WTC11 (cell line): ENCODE measurements around the gene FA2H. TPM values are rescaled to one million over a fixed set of nuclear protein-coding genes. Genes with fewer than 3 reads are reported as not detected.

Source experiments
- ATAC-seq: fragments of 200-7000 bp; cut with Tn5 transposase; 2 replicates; pipeline ENCODE4 v1.10.0; 2021; ENCODE audit warnings: mild to moderate bottlenecking, moderate library complexity
- CTCF ChIA-PET: fragments of 300-600 bp; sonication (Branson Sonifier 250); formaldehyde crosslinking; loops from one replicate; lab custom pipeline; 2021; ENCODE audit warnings: antibody characterized with exemption; lab: Charles Lee
- POLR2A ChIA-PET: fragments of 350-600 bp; sonication (Branson Sonifier 250); formaldehyde crosslinking; loops from one replicate; lab custom pipeline; 2021; ENCODE audit warnings: antibody characterized with exemption; lab: Charles Lee
- DNase-seq: peaks from one replicate; pipeline ENCODE4 v3.0.0; 2021; ENCODE audit warnings: low spot score
- H3K27ac Mint-ChIP-seq: 2 replicates; pipeline ENCODE4 v1.8.0; 2021; ENCODE audit warnings: mixed read lengths
- H3K27me3 Mint-ChIP-seq: 2 replicates; pipeline ENCODE4 v1.8.0; 2021; ENCODE audit warnings: low read depth, mild to moderate bottlenecking, moderate library complexity, mixed read lengths
- H3K36me3 Mint-ChIP-seq: 2 replicates; pipeline ENCODE4 v1.8.0; 2021; ENCODE audit warnings: mixed read lengths
- H3K4me1 Mint-ChIP-seq: 2 replicates; pipeline ENCODE4 v1.8.0; 2022; ENCODE audit warnings: mixed read lengths
- H3K4me3 Mint-ChIP-seq: 2 replicates; pipeline ENCODE4 v1.8.0; 2021; ENCODE audit warnings: mild to moderate bottlenecking, moderate library complexity, mixed read lengths
- H3K9me3 Mint-ChIP-seq: 2 replicates; pipeline ENCODE4 v1.8.0; 2021; ENCODE audit warnings: mixed read lengths
- ATF2 ChIP-seq: sonication (generic); formaldehyde crosslinking; IDR thresholded peaks from 2 replicates; pipeline ENCODE4 v1.8.1; 2022; ENCODE audit warnings: low read depth, missing genetic modification reagents, borderline replicate concordance
- CREB1 ChIP-seq: sonication (generic); formaldehyde crosslinking; IDR thresholded peaks from 2 replicates; pipeline ENCODE4 v1.8.0; 2023; ENCODE audit warnings: mild to moderate bottlenecking, missing genetic modification reagents
- CREM ChIP-seq: sonication (generic); formaldehyde crosslinking; IDR thresholded peaks from 2 replicates; pipeline ENCODE4 v1.8.1; 2022; ENCODE audit warnings: mild to moderate bottlenecking, missing genetic modification reagents, moderate library complexity
- FOXP4 ChIP-seq: sonication (generic); formaldehyde crosslinking; IDR thresholded peaks from 2 replicates; pipeline ENCODE4 v1.8.0; 2022; ENCODE audit warnings: mild to moderate bottlenecking, missing genetic modification reagents
- MYBL2 ChIP-seq: sonication (generic); formaldehyde crosslinking; IDR thresholded peaks from 2 replicates; pipeline ENCODE4 v1.8.1; 2023; ENCODE audit warnings: mild to moderate bottlenecking, moderate library complexity, missing genetic modification reagents
- RELA ChIP-seq: sonication (generic); formaldehyde crosslinking; IDR thresholded peaks from 2 replicates; pipeline ENCODE4 v1.8.1; 2022; ENCODE audit warnings: missing genetic modification reagents, mild to moderate bottlenecking, borderline replicate concordance
- RORB ChIP-seq: fragments of 250-450 bp; sonication (Bioruptor Pico); IDR thresholded peaks from 2 replicates; pipeline ENCODE4 v1.9.0; 2021; ENCODE audit warnings: mild to moderate bottlenecking
- SP1 ChIP-seq: sonication (generic); formaldehyde crosslinking; conservative IDR thresholded peaks from 2 replicates; pipeline ENCODE4 v1.8.1; 2022; ENCODE audit warnings: missing genetic modification reagents
- TP53 ChIP-seq: sonication (generic); formaldehyde crosslinking; IDR thresholded peaks from 2 replicates; pipeline ENCODE4 v1.8.1; 2023; ENCODE audit warnings: mild to moderate bottlenecking, missing genetic modification reagents
- ZNF121 ChIP-seq: sonication (generic); formaldehyde crosslinking; IDR thresholded peaks from 2 replicates; pipeline ENCODE4 v1.8.0; 2023; ENCODE audit warnings: missing genetic modification reagents
- ZNF138 ChIP-seq: sonication (generic); formaldehyde crosslinking; conservative IDR thresholded peaks from 2 replicates; pipeline ENCODE4 v1.8.1; 2022; ENCODE audit warnings: mild to moderate bottlenecking, moderate library complexity, missing genetic modification reagents
- ZNF232 ChIP-seq: sonication (generic); formaldehyde crosslinking; IDR thresholded peaks from 2 replicates; pipeline ENCODE4 v1.8.0; 2022; ENCODE audit warnings: mild to moderate bottlenecking, missing genetic modification reagents
- ZNF396 ChIP-seq: fragments of 250-450 bp; sonication (Bioruptor Pico); IDR thresholded peaks from 2 replicates; pipeline ENCODE4 v1.8.0; 2021; ENCODE audit warnings: mild to moderate bottlenecking, moderate library complexity, borderline replicate concordance
- ZNF512 ChIP-seq: sonication (generic); formaldehyde crosslinking; IDR thresholded peaks from 2 replicates; pipeline ENCODE4 v1.8.1; 2022; ENCODE audit warnings: missing genetic modification reagents, borderline replicate concordance
- total RNA-seq: library from RNA; stranded (reverse); gene quantifications from 3 replicates; pipeline ENCODE4 v1.2.3, GENCODE V29; 2021
- TF ChIP-seq, protein P1 (sequence below): sonication (generic); formaldehyde crosslinking; IDR thresholded peaks from 2 replicates; pipeline ENCODE4 v1.8.0; 2022; ENCODE audit warnings: mild to moderate bottlenecking, missing genetic modification reagents
- TF ChIP-seq, protein P2 (sequence below): fragments of 250-450 bp; sonication (Bioruptor Pico); IDR thresholded peaks from 2 replicates; pipeline ENCODE4 v2.1.2; 2022; ENCODE audit warnings: mild to moderate bottlenecking, moderate library complexity
- TF ChIP-seq, protein P3 (sequence below): fragments of 250-450 bp; sonication (Bioruptor Pico); IDR thresholded peaks from 2 replicates; pipeline ENCODE4 v1.9.0; 2021; ENCODE audit warnings: mild to moderate bottlenecking
- TF ChIP-seq, protein P4 (sequence below): sonication (generic); formaldehyde crosslinking; IDR thresholded peaks from 2 replicates; pipeline ENCODE4 v1.8.0; 2022; ENCODE audit warnings: mild to moderate bottlenecking, missing genetic modification reagents

The FA2H gene
- total RNA-seq, 1 experiment from 2014 or later, result 10.9 TPM

DNA sequence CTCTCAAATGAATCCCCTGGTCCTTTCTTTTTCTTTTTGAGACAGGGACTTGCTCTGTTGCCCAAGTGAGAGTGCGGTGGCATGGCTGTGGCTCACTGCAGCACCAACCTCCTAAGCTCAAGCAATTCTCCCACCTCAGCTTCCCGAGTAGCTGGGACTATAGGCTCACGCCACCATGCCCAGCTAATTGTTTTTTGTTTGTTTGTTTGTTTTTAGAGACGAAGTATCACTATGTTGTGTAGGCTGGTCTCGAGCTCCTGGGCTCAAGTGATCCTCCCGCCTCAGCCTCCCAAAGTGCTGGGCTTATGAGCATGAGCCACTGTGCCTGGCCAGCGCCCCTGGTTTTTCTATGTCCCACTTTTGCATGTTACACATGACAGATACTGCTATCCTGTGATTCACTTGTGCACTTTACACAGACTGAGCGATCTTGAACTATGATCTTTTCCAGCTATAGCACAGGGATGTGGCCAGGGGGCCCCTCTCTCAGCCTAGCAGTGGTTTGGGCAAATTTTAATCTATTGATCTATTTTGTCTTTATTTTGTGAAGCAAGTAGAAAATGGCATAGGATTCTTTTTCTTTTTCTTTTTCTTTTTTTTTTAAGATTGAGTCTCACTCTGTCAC, 42.7 kb downstream of the FA2H start:
- DNase-seq, result no peak
- ATAC-seq, result no peak
- peak overlapping the region; percentile 10; the same call in 1 of the 2 replicates for H3K27ac Mint-ChIP-seq
- ChIA-PET POLR2A (interaction anchor here (0.6 kb wide), 1 partner anchor 452 kb away, joined by 3 read pairs; no protein-coding TSS in a partner anchor), CTCF (interaction anchor here (0.8 to 1.5 kb wide), 4 partner anchors 32 to 131 kb away, joined by 3 to 7 read pairs (median 5); partner anchors contain the start of gene FA2H)
- H3K36me3 Mint-ChIP-seq, result peaks cover 4% of the 10 kb centered on the region
- H3K4me3 Mint-ChIP-seq, result no peak overlapping the region
- TF ChIP-seq SP1 (CRISPR knock-in tag), result no peak
- no peak for TF ChIP-seq ATF2 (CRISPR knock-in tag)
- TF ChIP-seq, protein P1, sequence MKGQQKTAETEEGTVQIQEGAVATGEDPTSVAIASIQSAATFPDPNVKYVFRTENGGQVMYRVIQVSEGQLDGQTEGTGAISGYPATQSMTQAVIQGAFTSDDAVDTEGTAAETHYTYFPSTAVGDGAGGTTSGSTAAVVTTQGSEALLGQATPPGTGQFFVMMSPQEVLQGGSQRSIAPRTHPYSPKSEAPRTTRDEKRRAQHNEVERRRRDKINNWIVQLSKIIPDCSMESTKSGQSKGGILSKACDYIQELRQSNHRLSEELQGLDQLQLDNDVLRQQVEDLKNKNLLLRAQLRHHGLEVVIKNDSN (CRISPR knock-in tag), result no peak
- TF ChIP-seq ZNF396, result no peak
- no peak for TF ChIP-seq CREB1 (CRISPR knock-in tag)
- no peak for TF ChIP-seq ZNF232 (CRISPR knock-in tag)
- no peak for TF ChIP-seq MYBL2 (CRISPR knock-in tag)
- no peak for TF ChIP-seq FOXP4 (CRISPR knock-in tag)
- H3K4me1 Mint-ChIP-seq, result peaks cover 43% of the 10 kb centered on the region
- peaks cover 6% of the 10 kb centered on the region for H3K9me3 Mint-ChIP-seq
- H3K27me3 Mint-ChIP-seq, result no peaks in the 10 kb centered on the region

GRCh38 chr16:74729783-74730683, 44.6 kb downstream of the FA2H start:
- Mint-ChIP-seq H3K4me1 (peaks cover 38% of the 10 kb centered on the region), H3K9me3 (peaks cover 12% of the 10 kb centered on the region), H3K27ac (peak overlapping the region; percentile 61), H3K27me3 (no peaks in the 10 kb centered on the region), H3K36me3 (peaks cover 9% of the 10 kb centered on the region), H3K4me3 (no peak overlapping the region)
- POLR2A ChIA-PET, result no interaction called here
- peak; percentile 7 for ATAC-seq
- CTCF ChIA-PET, result interaction anchor here (1.0 to 2.0 kb wide), 8 partner anchors 11 to 133 kb away, joined by 3 to 9 read pairs (median 5); no protein-coding TSS in a partner anchor
- no peak for DNase-seq
- TF ChIP-seq, protein P2, sequence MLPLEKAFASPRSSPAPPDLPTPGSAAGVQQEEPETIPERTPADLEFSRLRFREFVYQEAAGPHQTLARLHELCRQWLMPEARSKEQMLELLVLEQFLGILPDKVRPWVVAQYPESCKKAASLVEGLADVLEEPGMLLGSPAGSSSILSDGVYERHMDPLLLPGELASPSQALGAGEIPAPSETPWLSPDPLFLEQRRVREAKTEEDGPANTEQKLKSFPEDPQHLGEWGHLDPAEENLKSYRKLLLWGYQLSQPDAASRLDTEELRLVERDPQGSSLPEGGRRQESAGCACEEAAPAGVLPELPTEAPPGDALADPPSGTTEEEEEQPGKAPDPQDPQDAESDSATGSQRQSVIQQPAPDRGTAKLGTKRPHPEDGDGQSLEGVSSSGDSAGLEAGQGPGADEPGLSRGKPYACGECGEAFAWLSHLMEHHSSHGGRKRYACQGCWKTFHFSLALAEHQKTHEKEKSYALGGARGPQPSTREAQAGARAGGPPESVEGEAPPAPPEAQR, result no peak
- TF ChIP-seq ZNF138 (CRISPR knock-in tag) (no peak), ZNF121 (CRISPR knock-in tag) (no peak), RORB (CRISPR knock-in tag) (no peak), CREB1 (CRISPR knock-in tag) (no peak), CREM (no peak), RELA (CRISPR knock-in tag) (no peak), TP53 (no peak), ZNF512 (CRISPR knock-in tag) (no peak), ATF2 (CRISPR knock-in tag) (no peak)
- TF ChIP-seq, protein P3, sequence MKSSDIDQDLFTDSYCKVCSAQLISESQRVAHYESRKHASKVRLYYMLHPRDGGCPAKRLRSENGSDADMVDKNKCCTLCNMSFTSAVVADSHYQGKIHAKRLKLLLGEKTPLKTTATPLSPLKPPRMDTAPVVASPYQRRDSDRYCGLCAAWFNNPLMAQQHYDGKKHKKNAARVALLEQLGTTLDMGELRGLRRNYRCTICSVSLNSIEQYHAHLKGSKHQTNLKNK, result no peak
- TF ChIP-seq, protein P4, sequence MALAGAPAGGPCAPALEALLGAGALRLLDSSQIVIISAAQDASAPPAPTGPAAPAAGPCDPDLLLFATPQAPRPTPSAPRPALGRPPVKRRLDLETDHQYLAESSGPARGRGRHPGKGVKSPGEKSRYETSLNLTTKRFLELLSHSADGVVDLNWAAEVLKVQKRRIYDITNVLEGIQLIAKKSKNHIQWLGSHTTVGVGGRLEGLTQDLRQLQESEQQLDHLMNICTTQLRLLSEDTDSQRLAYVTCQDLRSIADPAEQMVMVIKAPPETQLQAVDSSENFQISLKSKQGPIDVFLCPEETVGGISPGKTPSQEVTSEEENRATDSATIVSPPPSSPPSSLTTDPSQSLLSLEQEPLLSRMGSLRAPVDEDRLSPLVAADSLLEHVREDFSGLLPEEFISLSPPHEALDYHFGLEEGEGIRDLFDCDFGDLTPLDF (CRISPR knock-in tag), result no peak
